Stimulated activated CD8-positive, alpha-beta memory T cell treated with anti-CD3 and anti-CD28 coated beads, Interleukin-15, amount 100 ng/mL, for 4 hours (primary cell): ENCODE results near the gene ZMYM4.
"Not testable (repeated sequence)": the region's sequence is repeated elsewhere in the genome, so short reads cannot be mapped to it uniquely, and the experiment has no call there.

Experiments used
- DNase-seq, 2 donors: peaks; one replicate each; pipeline ENCODE4 v3.0.0-alpha.2; 2020; ENCODE audit warnings: low read depth in 2 of 2

ZMYM4 gene

GRCh38 chr1:35452106-35452774 lies 183.7 kb downstream of the ZMYM4 start:
- no peak for DNase-seq

DNA sequence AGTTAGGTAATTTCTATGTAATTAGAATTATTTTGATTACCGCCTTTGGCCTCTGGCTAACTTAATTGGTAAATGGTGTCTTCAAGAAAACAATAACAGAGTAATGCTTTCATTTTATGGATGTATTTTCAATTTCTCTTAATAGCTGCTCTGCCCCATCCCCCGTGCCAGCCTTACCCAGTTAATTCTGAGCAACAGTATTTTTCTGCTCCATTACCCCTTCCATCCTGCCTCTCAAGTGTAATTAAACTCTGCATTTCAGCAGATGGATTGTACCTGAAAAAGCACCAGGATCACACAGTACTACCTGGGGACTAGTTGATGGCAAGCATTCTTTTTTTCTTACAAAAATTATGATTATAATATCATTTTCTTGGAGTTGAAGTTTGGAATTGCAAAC lies 184.5 kb downstream of the ZMYM4 start:
- no peak for DNase-seq

DNA sequence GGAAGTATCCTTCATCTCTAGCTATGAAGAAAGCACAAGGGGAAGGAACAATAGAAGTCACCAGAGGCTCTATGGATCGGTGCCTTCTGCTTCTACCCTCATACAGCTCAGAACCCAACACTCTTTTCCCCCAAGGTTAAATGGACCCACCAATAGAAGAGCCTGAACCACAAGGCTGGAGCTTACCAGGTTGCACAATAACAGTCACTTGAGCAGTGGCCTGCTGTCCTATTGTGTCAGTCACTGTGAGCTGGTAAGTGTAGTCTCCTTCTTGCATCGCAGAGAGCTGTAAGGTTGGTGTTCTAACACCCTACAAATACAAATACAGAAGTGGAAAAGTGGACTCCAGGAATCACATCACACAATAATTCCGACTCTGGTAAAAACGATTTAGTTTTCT lies 185.7 kb downstream of the ZMYM4 start:
- no peak for DNase-seq

GRCh38 chr1:35454616-35455015 lies 186.1 kb downstream of the ZMYM4 start:
- DNase-seq = no peak

DNA sequence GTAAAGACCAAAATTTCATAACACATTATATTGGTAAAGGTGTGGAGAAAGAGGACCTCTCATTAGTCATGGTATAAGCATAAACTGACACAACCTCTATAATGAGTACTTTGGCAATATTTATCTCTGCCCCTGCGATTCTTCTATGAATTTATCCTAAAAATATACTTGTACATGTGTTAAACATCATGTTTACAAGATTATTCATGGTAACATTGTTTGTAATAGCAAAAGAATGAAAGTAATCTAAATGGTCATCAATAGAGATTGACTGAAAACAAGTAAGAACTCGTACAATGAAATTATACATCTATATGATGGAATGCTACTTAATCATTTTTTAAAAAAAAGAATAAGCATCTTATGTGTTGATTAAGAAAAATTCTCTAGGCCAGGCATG lies 192.3 kb downstream of the ZMYM4 start:
- DNase-seq = no peak

DNA sequence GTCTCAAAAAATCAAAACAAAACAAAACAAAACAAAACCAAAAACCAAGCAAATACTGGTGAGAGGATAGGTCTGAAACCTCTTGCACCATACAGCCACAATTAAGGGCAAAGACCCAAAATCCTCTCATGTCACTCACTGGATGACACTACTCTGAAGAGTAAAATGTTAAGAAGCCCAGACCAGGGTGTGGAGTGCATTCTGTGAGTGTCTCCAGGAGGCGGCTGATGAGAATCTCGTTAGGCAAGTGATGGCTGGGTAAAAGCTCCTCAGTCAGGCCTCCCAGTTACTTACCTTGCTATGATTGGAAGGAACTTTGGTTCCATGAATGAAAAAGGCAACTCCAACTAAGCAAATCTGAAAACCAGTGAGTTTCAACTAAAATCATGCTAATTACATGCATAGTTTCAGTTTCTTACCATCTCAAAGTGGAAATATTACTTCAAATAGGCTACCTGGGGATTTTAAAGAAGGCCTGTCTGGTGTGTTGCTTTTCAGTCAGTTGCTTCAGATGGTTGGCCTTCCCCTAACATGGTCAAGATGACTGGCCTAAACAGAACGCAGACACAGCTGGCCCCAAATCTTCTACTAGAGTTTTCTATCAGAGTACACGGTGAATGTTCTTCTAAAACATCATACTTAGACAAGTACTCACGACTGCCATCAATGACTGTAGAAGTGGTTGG lies 193.6 kb downstream of the ZMYM4 start:
- no peak for DNase-seq

- no peak for DNase-seq
Measured at GRCh38 chr1:35463232-35463631, 194.7 kb downstream of the ZMYM4 start.

DNA sequence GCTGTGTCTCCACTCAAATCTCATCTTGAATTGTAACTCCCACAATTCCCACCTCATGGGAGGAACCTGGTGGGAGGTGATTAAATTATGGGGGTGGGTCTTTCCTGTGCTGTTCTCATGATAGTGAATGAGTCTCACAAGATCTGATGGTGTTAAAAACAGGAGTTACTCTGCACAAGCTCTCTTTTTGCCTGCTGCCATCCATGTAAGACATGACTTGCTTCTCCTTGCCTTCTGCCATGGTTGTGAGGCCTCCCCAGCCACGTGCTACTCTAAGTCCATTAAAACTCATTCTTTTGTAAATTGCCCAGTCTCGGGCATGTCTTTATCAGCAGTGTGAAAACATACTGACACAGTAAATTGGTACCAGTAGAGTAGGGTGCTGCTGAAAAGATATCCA lies 195.2 kb downstream of the ZMYM4 start:
- DNase-seq = not testable (repeated sequence)

GRCh38 chr1:35466120-35466519 lies 197.6 kb downstream of the ZMYM4 start:
- DNase-seq = no peak

GRCh38 chr1:35470977-35471613 lies 202.6 kb downstream of the ZMYM4 start:
- DNase-seq = no peak
